ENCODE results near the gene JAKMIP2.
"Not testable (repeated sequence)": the region's sequence is repeated elsewhere in the genome, so short reads cannot be mapped to it uniquely, and the experiment has no call there.

JAKMIP2 gene

GRCh38 chr5:147782110-147783028, at the start of gene JAKMIP2:
Gene JAKMIP2 (minus strand): TSS chr5:147782728. CDS start chr5:147671806, 110,922 bp downstream.
- DNase-seq (ENCODE audit: low read depth): peak; percentile 75

DNA sequence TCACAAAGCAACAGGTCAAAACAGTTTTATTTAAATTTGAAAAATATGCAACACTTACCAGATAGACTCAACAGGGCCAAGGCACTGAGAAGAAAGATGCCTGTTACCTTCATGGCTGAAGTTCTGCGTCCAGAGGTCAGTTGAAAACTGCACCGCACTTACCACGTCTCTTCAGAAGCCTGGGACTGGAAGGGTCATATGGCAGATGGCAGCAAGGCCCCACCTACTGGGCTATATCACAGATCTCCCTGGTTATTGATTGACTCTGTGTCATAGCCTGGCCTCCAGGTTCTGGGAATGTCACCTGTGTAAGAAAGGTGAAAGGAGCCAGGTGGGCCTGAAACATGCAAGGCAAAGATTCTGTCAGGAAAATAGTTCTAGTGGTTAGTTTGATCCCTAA, 48.9 kb upstream of the JAKMIP2 start, which contains the start of gene SPINK1:
Gene SPINK1, minus strand, starts transcription at position 207 of the 400 bp plus-strand sequence. Its CDS starts 94 bp downstream, at position 113.
- DNase-seq (ENCODE audit: low read depth): no peak

GRCh38 chr5:147830035-147830434, 47.5 kb upstream of the JAKMIP2 start:
- DNase-seq (ENCODE audit: low read depth): no peak

- not testable (repeated sequence) for DNase-seq (ENCODE audit: low read depth)
Observed at GRCh38 chr5:147827017-147827416, 44.5 kb upstream of the JAKMIP2 start.

DNA sequence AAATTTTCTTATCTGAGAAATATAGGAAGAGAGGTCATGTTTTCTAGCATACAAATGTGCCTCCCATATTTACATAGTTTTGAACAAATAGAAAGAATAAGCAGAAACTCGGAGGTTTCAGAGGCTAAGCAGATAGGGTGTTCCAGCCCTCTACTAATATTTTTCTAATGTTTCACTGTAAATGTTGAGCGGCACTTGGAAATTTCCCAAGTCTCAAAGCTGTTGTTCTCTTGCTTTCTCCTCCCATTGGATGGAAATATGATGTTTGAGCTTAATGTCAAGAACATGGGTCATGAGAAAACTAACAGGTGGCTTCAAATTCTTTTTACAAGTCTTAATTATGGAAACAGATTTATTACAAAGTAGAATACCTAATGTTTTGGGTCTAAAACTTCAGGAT, 43.8 kb upstream of the JAKMIP2 start:
- DNase-seq (ENCODE audit: low read depth): no peak

- no peak for DNase-seq (ENCODE audit: low read depth)
Observed at GRCh38 chr5:147822686-147823491, 40.4 kb upstream of the JAKMIP2 start.

DNA sequence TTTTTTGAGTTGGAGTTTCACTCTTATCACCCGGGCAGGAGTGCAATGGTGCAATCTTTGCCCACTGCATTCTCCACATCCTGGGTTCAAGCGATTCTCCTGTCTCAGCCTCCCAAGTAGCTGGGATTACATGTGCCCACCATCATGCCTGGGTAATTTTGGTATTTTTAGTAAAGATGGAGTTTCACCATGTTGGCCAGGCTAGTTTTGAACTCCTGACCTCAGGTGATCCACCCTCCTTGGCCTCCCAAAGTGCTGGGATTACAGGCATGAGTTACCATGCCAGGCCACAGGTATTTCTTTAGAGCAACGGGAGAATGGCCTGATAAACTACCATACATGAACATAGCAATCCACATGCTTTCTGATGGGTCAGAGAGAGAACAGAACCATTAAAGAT, 39.7 kb upstream of the JAKMIP2 start:
- not testable (repeated sequence) for DNase-seq (ENCODE audit: low read depth)

GRCh38 chr5:147821766-147822165, 39.2 kb upstream of the JAKMIP2 start:
- no peak for DNase-seq (ENCODE audit: low read depth)

DNA sequence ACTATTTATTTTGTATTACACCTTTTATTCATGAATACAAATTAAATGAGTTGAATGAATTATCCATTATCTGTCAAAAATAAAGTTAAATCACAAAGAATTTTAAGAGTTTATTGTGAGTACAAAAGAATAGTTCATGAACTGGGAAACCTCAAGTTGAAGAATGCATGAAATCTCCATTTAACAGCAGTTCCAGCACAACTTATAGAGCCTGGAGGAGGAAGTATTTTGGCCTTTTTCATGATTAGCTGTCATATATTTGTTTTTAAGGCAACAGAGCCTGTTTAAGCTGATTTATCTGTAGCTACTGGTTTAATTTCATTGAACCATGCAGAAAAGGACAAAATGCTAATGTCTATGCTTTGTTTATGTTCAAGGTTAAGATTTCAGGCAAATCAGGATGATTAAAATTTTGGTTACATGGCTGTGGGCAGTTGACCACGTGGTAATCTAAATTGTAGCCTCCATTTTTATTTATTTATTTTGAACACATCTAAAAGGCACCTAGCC, 36.8 kb upstream of the JAKMIP2 start:
- no peak for DNase-seq (ENCODE audit: low read depth)

GRCh38 chr5:147818290-147818689, 35.8 kb upstream of the JAKMIP2 start:
- DNase-seq (ENCODE audit: low read depth): no peak

DNA sequence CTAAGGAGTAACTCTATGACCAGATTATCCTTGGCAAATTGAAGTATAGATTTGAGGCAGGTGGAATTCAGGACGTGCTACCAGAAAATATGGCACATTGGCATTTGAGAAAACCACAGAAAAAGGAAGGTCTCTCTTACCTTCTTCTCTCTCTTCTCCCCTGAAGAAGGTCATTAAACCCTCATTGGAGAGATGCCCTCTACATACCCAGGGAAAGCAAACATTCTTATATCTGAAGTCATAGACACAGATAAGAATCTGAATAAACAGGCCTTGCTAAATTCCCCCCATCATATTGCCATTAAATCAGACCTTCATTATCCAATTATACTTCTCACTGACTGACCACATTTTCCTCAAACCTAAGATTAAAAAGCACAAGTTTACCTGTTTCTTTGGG, 31.2 kb upstream of the JAKMIP2 start:
- no peak for DNase-seq (ENCODE audit: low read depth)

GRCh38 chr5:147809830-147810666, 27.5 kb upstream of the JAKMIP2 start:
- DNase-seq (ENCODE audit: low read depth): no peak

- no peak for DNase-seq (ENCODE audit: low read depth)
Observed at GRCh38 chr5:147805030-147805454, 22.5 kb upstream of the JAKMIP2 start.

DNA sequence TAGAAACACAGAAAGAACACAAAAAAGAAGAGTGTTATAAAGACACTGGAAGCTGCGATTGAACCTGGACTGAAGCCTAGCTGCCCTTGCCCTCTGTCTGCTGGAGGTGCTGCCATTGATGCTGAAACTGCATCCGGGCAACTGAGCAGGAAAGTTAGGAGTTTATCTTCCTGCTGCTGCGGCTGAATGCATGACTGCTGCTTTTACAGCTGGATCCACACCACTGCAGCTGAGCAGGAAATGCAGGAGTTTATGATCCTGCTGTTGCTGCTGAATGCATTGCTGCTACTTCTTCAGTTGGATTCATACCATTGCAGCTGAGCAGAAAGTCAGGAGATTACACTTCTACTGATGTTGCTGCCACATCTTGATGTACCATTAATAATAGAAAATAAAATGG, 21.8 kb upstream of the JAKMIP2 start:
- no peak for DNase-seq (ENCODE audit: low read depth)

GRCh38 chr5:147803926-147804325, 21.4 kb upstream of the JAKMIP2 start:
- no peak for DNase-seq (ENCODE audit: low read depth)

GRCh38 chr5:147803161-147803560, 20.6 kb upstream of the JAKMIP2 start:
- DNase-seq (ENCODE audit: low read depth): not testable (repeated sequence)

DNA sequence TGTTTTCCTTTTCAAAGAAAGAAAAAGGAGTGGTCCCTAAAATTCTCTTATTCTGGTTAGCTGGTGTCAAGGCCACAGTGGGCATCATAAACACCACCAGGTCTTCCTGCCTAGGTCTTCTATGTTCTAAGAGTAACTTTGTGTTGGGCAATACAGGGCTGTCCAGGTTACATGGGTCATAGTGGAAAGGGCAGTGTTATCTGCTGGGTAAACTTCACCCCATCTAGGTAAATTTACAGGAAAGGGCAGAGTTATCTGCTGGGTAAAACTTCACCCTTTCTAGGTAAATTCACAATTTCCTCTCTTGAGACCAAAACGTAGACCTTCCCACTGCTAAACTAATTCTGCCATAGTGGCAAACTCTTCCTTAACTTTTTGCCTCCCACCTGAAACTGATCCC, 18.9 kb upstream of the JAKMIP2 start:
- DNase-seq (ENCODE audit: low read depth): no peak

- no peak for DNase-seq (ENCODE audit: low read depth)
Observed at GRCh38 chr5:147800491-147800890, 18.0 kb upstream of the JAKMIP2 start.

- DNase-seq (ENCODE audit: low read depth): no peak
Observed at GRCh38 chr5:147796556-147797308, 14.2 kb upstream of the JAKMIP2 start.

DNA sequence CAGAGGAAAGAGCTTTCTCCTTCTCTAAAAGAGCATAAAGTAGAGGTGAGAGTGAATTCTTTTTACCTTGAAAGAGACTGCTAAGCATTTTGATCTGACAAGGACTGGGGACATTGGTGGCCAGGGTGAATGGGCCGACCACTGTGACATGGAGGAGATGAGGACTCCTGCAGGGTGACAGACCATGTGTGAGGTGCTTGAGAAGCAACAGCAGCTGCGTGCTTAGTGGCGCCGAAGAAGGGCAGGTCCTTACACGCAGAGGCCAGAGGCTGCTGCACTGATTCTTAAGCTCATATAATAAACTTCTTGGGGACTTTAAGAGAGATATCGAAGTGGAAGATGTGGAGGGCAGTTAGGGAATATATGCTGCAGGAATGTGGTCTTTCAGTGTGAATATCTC, 8.7 kb upstream of the JAKMIP2 start:
- DNase-seq (ENCODE audit: low read depth): no peak

- no peak for DNase-seq (ENCODE audit: low read depth)
Observed at GRCh38 chr5:147789820-147790219, 7.3 kb upstream of the JAKMIP2 start.

All from activated T-cell treated with anti-CD3 and anti-CD28 coated beads for 48 hours (primary cell).